Progenitor cell of endocrine pancreas (in vitro differentiated cells): Measurements from ENCODE around the gene ATL2. TPM values are rescaled to one million over a fixed set of nuclear protein-coding genes. Genes with fewer than 3 reads are reported as not detected.

Experiments used
- DNase-seq: peaks from one replicate; pipeline ENCODE4 v3.0.0; 2021; ENCODE audit warnings: low spot score; ENCODE audit not compliant: unreplicated experiment
- H3K27ac Mint-ChIP-seq: 2 replicates; pipeline ENCODE4 v1.8.0; 2021; ENCODE audit warnings: mild to moderate bottlenecking, moderate library complexity, mixed read lengths
- H3K27me3 Mint-ChIP-seq: 2 replicates; pipeline ENCODE4 v1.8.0; 2021; ENCODE audit warnings: mixed read lengths
- H3K36me3 Mint-ChIP-seq: 2 replicates; pipeline ENCODE4 v1.8.0; 2022; ENCODE audit warnings: mixed read lengths; ENCODE audit not compliant: insufficient read depth
- H3K4me1 Mint-ChIP-seq: 2 replicates; pipeline ENCODE4 v1.8.0; 2021; ENCODE audit warnings: low read depth, mixed read lengths
- H3K4me3 Mint-ChIP-seq: 2 replicates; pipeline ENCODE4 v1.8.0; 2021; ENCODE audit warnings: low read depth, mild to moderate bottlenecking, moderate library complexity, mixed read lengths
- H3K9me3 Mint-ChIP-seq: 2 replicates; pipeline ENCODE4 v1.8.0; 2021; ENCODE audit warnings: low read depth, mixed read lengths
- CTCF ChIP-seq: fragments of 200-600 bp; sonication (generic); IDR thresholded peaks from one replicate; pipeline ENCODE4 v1.5.0; 2021; ENCODE audit warnings: antibody characterized with exemption, mild to moderate bottlenecking; ENCODE audit not compliant: unreplicated experiment
- total RNA-seq: library from RNA; stranded (reverse); gene quantifications from 2 replicates; pipeline ENCODE4 v1.2.1, GENCODE V29; 2021

Gene ATL2
- total RNA-seq, 1 donor from 2014 or later = 56.0 TPM

GRCh38 chr2:38277245-38278116, 99.6 kb downstream of the ATL2 start:
- Mint-ChIP-seq H3K9me3 (peaks cover 10% of the 10 kb centered on the region), H3K36me3 (peaks cover 7% of the 10 kb centered on the region), H3K27me3 (no peaks in the 10 kb centered on the region), H3K27ac (peak overlapping the region; percentile 90), H3K4me1 (peaks cover 24% of the 10 kb centered on the region), H3K4me3 (no peak overlapping the region)
- TF ChIP-seq CTCF = no peak
- no peak for DNase-seq

GRCh38 chr2:38274286-38275276, 102.5 kb downstream of the ATL2 start:
- TF ChIP-seq CTCF = peak; percentile 72
- Mint-ChIP-seq H3K27me3 (no peaks in the 10 kb centered on the region), H3K27ac (peak overlapping the region; percentile 84), H3K4me3 (no peak overlapping the region), H3K9me3 (peaks cover 10% of the 10 kb centered on the region), H3K36me3 (peaks cover 7% of the 10 kb centered on the region), H3K4me1 (peaks cover 22% of the 10 kb centered on the region)
- DNase-seq = no peak

GRCh38 chr2:38271697-38272096, 105.4 kb downstream of the ATL2 start:
- Mint-ChIP-seq H3K27ac (no peak overlapping the region), H3K4me3 (no peak overlapping the region), H3K9me3 (peaks cover 3% of the 10 kb centered on the region), H3K36me3 (peaks cover 1% of the 10 kb centered on the region), H3K4me1 (peaks cover 6% of the 10 kb centered on the region), H3K27me3 (no peaks in the 10 kb centered on the region)
- no peak for DNase-seq
- TF ChIP-seq CTCF = no peak

- Mint-ChIP-seq H3K27me3 (no peaks in the 10 kb centered on the region), H3K9me3 (no peaks in the 10 kb centered on the region), H3K4me1 (peaks cover 4% of the 10 kb centered on the region), H3K27ac (no peak overlapping the region), H3K4me3 (no peak overlapping the region), H3K36me3 (no peaks in the 10 kb centered on the region)
- no peak for TF ChIP-seq CTCF
- no peak for DNase-seq
These were observed 107.7 kb downstream of the ATL2 start for GRCh38 chr2:38269421-38269820.

- Mint-ChIP-seq H3K4me1 (peaks cover 3% of the 10 kb centered on the region), H3K4me3 (no peak overlapping the region), H3K9me3 (no peaks in the 10 kb centered on the region)
These were observed 108.3 kb downstream of the ATL2 start for GRCh38 chr2:38268691-38269327.

More at GRCh38 chr2:38268691-38269327, 108.3 kb downstream of the ATL2 start:
- H3K27ac Mint-ChIP-seq = no peak overlapping the region
- H3K36me3 Mint-ChIP-seq = no peaks in the 10 kb centered on the region
- no peak for TF ChIP-seq CTCF
- H3K27me3 Mint-ChIP-seq = no peaks in the 10 kb centered on the region
- no peak for DNase-seq
